HepG2 (cell line): ENCODE measurements around the gene HINFP. TPM values are rescaled to one million over a fixed set of nuclear protein-coding genes. Genes with fewer than 3 reads are reported as not detected.

Experiments
- BORCS8-MEF2B ChIP-seq: sonication (generic); formaldehyde crosslinking; IDR thresholded peaks from 2 replicates; pipeline ENCODE4 v1.8.0; 2022; ENCODE audit warnings: mild to moderate bottlenecking, missing genetic modification reagents
- DRAP1 ChIP-seq: IDR thresholded peaks from 2 replicates; pipeline ENCODE4 v1.6.1; 2016; ENCODE audit warnings: missing genetic modification reagents, missing compliant biosample characterization
- GFI1 ChIP-seq: sonication (generic); formaldehyde crosslinking; IDR thresholded peaks from 2 replicates; pipeline ENCODE4 v1.5.0; 2020; ENCODE audit warnings: missing genetic modification reagents, mild to moderate bottlenecking, borderline replicate concordance
- GPBP1L1 ChIP-seq: sonication (generic); formaldehyde crosslinking; IDR thresholded peaks from 2 replicates; pipeline ENCODE4 v1.5.0; 2020; ENCODE audit warnings: mild to moderate bottlenecking, missing genetic modification reagents
- HOXA7 ChIP-seq: sonication (generic); formaldehyde crosslinking; IDR thresholded peaks from 2 replicates; pipeline ENCODE4 v1.8.1; 2022; ENCODE audit warnings: mild to moderate bottlenecking, missing genetic modification reagents, moderate library complexity
- MAFF ChIP-seq: IDR thresholded peaks from 2 replicates; pipeline ENCODE4 v1.6.1; 2011; ENCODE audit warnings: low read depth, low read length, improper control_type of control experiment
- MTA1 ChIP-seq: sonication (generic); formaldehyde crosslinking; IDR thresholded peaks from 2 replicates; pipeline ENCODE4 v1.4.0; 2020; ENCODE audit warnings: missing genetic modification reagents, mild to moderate bottlenecking, borderline replicate concordance
- MYC ChIP-seq: sonication (generic); formaldehyde crosslinking; IDR thresholded peaks from 2 replicates; pipeline ENCODE4 v1.9.0; 2021; ENCODE audit warnings: missing genetic modification reagents, borderline replicate concordance
- NR2F1 ChIP-seq, 2 experiments: fragments of 450-650 bp in 1 of 2; formaldehyde crosslinking in 1 of 2; IDR thresholded peaks; 2 replicates each; pipeline versions ENCODE4 v1.5.0 to v1.6.1; 2016 to 2020; ENCODE audit warnings: mild to moderate bottlenecking in 1 of 2, missing compliant biosample characterization in 1 of 2, missing genetic modification reagents in 1 of 2, moderate library complexity in 1 of 2
- PAWR ChIP-seq: sonication (generic); formaldehyde crosslinking; IDR thresholded peaks from 2 replicates; pipeline ENCODE4 v1.4.0; 2020; ENCODE audit warnings: missing genetic modification reagents, mild to moderate bottlenecking, borderline replicate concordance
- PTBP1 ChIP-seq: fragments of 200-400 bp; formaldehyde crosslinking; IDR thresholded peaks from 2 replicates; pipeline ENCODE4 v1.6.1; 2018; ENCODE audit warnings: low read length, low read depth; ENCODE audit not compliant: poor library complexity, severe bottlenecking
- RARG ChIP-seq: sonication (generic); formaldehyde crosslinking; IDR thresholded peaks from 2 replicates; pipeline ENCODE4 v1.4.0; 2020; ENCODE audit warnings: low read depth, mild to moderate bottlenecking, missing genetic modification reagents
- SKIL ChIP-seq: sonication (generic); formaldehyde crosslinking; IDR thresholded peaks from 2 replicates; pipeline ENCODE4 v1.8.0; 2022; ENCODE audit warnings: missing genetic modification reagents, mild to moderate bottlenecking, moderate library complexity, borderline replicate concordance
- TAF15 ChIP-seq: fragments of 200-400 bp; formaldehyde crosslinking; IDR thresholded peaks from one replicate; pipeline ENCODE4 v1.6.1; 2018; ENCODE audit warnings: mild to moderate bottlenecking, low read depth, low read length; ENCODE audit not compliant: poor library complexity, severe bottlenecking
- TEF ChIP-seq: sonication (generic); formaldehyde crosslinking; IDR thresholded peaks from 2 replicates; pipeline ENCODE4 v1.5.0; 2020; ENCODE audit warnings: missing genetic modification reagents
- U2AF2 ChIP-seq: fragments of 200-400 bp; formaldehyde crosslinking; IDR thresholded peaks from 2 replicates; pipeline ENCODE4 v1.6.1; 2017; ENCODE audit warnings: low read depth, mild to moderate bottlenecking, low read length
- YEATS4 ChIP-seq: sonication (generic); formaldehyde crosslinking; IDR thresholded peaks from 2 replicates; pipeline ENCODE4 v1.4.0; 2020; ENCODE audit warnings: missing genetic modification reagents, borderline replicate concordance
- ZBTB44 ChIP-seq: sonication (generic); formaldehyde crosslinking; IDR thresholded peaks from 2 replicates; pipeline ENCODE4 v1.4.0; 2020; ENCODE audit warnings: missing genetic modification reagents
- ZNF160 ChIP-seq: sonication (generic); formaldehyde crosslinking; IDR thresholded peaks from 2 replicates; pipeline ENCODE4 v1.8.0; 2022; ENCODE audit warnings: mild to moderate bottlenecking, inconsistent platforms, missing genetic modification reagents
- ZNF264 ChIP-seq: sonication (generic); formaldehyde crosslinking; IDR thresholded peaks from 2 replicates; pipeline ENCODE4 v1.4.0; 2020; ENCODE audit warnings: missing genetic modification reagents
- ZNF33A ChIP-seq: sonication (generic); formaldehyde crosslinking; IDR thresholded peaks from 2 replicates; pipeline ENCODE4 v1.5.1; 2020; ENCODE audit warnings: missing genetic modification reagents, mild to moderate bottlenecking, moderate library complexity, borderline replicate concordance
- ZNF660 ChIP-seq: sonication (generic); formaldehyde crosslinking; IDR thresholded peaks from 2 replicates; pipeline ENCODE4 v1.5.1; 2020; ENCODE audit warnings: mild to moderate bottlenecking, low read depth, missing genetic modification reagents, borderline replicate concordance
- ZNF7 ChIP-seq: IDR thresholded peaks from 2 replicates; pipeline ENCODE4 v1.6.1; 2016; ENCODE audit warnings: missing biosample characterization, missing genetic modification reagents
- polyA plus RNA-seq, 8 experiments: library from polyadenylated mRNA; depleted of rRNA in 3 of 8; stranded (reverse) in 7 of 8; unstranded in 1 of 8; fragments of >200 nt; fragmentation: Illumina TruSeq in 4 of 8; extraction: Trizol in 4 of 8; gene quantifications; 2 replicates each; pipeline versions ENCODE4 v1.2.1 to v1.2.3, GENCODE V29; 2011 to 2016; ENCODE audit warnings: low read depth in 4 of 8, missing spikeins in 1 of 8, mixed read lengths in 1 of 8; ENCODE audit not compliant: insufficient read depth in 1 of 8
- total RNA-seq, 5 experiments: library from RNA; depleted of rRNA; stranded (reverse); fragments of >200 nt; fragmentation: Illumina TruSeq; extraction: Trizol; gene quantifications; 2 replicates each; pipeline ENCODE4 v1.2.3, GENCODE V29; 2016; ENCODE audit warnings: low read depth in 1 of 5

The HINFP gene
- total and polyA plus RNA-seq, 2 of the 13 experiments (the other 11 are each of a cell fraction or from before 2014, with no cell fraction given), result 15.1 to 21.4 TPM

- TF ChIP-seq PTBP1, result peak; percentile 100
- TF ChIP-seq ZNF160, result no peak
- TF ChIP-seq NR2F1 (CRISPR knock-in tag; IDR thresholded peaks at IDR 0.05), result no peak
- no peak for TF ChIP-seq SKIL (CRISPR knock-in tag)
- peak; percentile 64; the same call in 1 of the 2 replicates for TF ChIP-seq BORCS8-MEF2B (CRISPR knock-in tag)
- TF ChIP-seq YEATS4 (CRISPR knock-in tag), result peak; percentile 78
- no peak for TF ChIP-seq ZNF660 (CRISPR knock-in tag)
- no peak for TF ChIP-seq RARG (CRISPR knock-in tag)
- TF ChIP-seq MAFF, result no peak
- no peak for TF ChIP-seq GPBP1L1 (CRISPR knock-in tag)
- TF ChIP-seq MYC (CRISPR knock-in tag), result peak; percentile 93; the same call in 1 of the 2 replicates
- no peak for TF ChIP-seq U2AF2
- TF ChIP-seq HOXA7, result no peak
- no peak for TF ChIP-seq TEF (CRISPR knock-in tag)
- TF ChIP-seq TAF15, result no peak
- peak; percentile 66; the same call in 1 of the 2 replicates for TF ChIP-seq DRAP1 (CRISPR knock-in tag)
- no peak for TF ChIP-seq ZNF33A (CRISPR knock-in tag)
- peak; percentile 83; the same call in 1 of the 2 replicates for TF ChIP-seq MTA1 (CRISPR knock-in tag)
- no peak for TF ChIP-seq PAWR (CRISPR knock-in tag)
- no peak for TF ChIP-seq GFI1 (CRISPR knock-in tag)
- peak; percentile 56; the same call in 1 of the 2 replicates for TF ChIP-seq ZNF264 (CRISPR knock-in tag)
- TF ChIP-seq ZNF7, result no peak
- no peak for TF ChIP-seq ZBTB44 (CRISPR knock-in tag)
Measured at GRCh38 chr11:119084663-119085436, 36.5 kb upstream of the HINFP start, which contains the start of gene HMBS (continued).
